GM18861 (cell line): ENCODE results near the gene ITPRIP.

Source experiments
- ATAC-seq: cut with Tn5 transposase; IDR thresholded peaks from one replicate; pipeline ENCODE4 v1.9.1; 2021; ENCODE audit not compliant: unreplicated experiment

ITPRIP gene, protein sequence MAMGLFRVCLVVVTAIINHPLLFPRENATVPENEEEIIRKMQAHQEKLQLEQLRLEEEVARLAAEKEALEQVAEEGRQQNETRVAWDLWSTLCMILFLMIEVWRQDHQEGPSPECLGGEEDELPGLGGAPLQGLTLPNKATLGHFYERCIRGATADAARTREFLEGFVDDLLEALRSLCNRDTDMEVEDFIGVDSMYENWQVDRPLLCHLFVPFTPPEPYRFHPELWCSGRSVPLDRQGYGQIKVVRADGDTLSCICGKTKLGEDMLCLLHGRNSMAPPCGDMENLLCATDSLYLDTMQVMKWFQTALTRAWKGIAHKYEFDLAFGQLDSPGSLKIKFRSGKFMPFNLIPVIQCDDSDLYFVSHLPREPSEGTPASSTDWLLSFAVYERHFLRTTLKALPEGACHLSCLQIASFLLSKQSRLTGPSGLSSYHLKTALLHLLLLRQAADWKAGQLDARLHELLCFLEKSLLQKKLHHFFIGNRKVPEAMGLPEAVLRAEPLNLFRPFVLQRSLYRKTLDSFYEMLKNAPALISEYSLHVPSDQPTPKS

DNA sequence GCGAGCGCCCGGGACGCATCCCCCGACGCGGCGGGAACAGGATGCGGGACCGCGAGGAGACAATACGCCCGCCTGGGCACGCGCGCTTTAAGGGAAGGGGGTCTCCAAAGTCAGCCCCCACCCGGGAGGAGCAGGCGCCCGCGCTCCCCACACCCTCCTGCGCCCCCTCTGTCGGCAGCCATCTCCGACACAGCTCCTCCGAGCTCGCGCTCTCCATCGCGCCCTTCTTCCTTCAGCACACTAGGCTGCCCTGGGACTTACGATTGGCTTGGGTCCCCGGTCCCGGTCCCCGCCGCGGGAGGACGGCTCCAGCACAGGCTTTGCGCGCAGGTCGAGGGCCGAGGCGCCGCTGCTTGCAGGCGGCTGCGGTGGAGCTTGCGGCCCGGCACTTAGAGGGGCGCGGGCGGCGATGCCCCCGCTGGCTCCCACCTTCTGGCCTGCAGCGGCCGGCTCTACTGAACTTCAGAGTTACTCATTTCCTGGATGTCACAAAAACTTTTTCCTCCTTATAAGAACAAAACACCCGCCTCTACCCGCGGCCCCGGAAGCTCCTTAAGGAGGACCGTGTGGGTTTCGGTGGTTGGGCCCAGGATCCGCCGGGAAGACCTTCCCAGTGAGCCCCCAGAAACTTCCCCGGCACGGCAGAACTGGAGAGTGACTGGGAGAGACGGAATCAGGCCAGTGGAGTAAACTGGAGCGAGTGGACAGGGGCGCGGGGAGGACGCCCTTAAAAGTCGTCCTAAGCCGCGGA is at the start of gene ITPRIP:
Gene ITPRIP, minus strand, starts transcription at position 481 of the 751 bp plus-strand sequence. CDS start 22,414 bp downstream, outside the sequence.
- peak; percentile 54 for ATAC-seq

- ATAC-seq = peak; percentile 61
These were observed 49.0 kb upstream of the ITPRIP start for GRCh38 chr10:104387130-104387888.

DNA sequence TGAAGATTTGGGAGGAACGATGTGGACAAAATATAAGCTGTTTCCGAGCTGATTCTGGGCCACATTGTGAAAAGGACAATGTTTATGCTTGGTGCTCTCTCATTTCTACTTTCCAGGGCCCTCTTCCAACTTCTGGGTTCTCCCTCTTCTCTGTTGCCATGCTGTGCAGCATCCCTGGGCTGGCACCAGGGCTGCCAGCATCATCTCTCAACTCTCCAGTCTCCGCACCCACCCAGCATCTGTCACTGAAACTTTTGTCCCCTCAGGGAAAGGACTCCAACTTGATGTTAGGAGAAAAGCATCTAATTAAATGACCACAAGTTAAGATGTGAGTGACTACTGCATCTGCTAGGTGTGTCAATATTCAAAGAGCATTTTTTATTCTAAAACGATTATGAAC is 42.1 kb upstream of the ITPRIP start:
- no peak for ATAC-seq

DNA sequence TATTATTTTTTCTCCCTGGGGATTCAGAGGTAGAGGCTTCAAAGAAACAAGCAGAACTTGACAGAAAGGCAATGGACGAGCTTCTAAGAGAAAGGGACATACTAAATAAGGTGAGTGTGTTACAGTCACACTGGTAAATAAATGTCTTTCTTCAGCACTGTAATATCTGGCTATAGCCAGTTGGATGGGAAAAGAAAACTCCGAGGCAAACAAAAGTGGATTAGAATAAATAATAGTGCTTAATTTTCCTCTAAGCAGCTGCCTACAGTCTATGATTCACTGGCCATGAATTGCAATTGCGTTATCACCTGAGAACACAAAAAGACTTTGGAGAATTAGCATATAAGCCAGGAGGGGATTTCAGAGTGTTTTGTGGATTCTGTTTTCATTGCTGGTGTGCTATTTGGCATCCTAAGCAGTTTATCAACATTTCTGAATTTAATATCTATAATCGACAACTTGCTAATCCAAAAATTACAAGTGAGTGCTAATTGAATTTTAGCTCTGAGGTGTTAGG is 38.6 kb upstream of the ITPRIP start:
- no peak for ATAC-seq

DNA sequence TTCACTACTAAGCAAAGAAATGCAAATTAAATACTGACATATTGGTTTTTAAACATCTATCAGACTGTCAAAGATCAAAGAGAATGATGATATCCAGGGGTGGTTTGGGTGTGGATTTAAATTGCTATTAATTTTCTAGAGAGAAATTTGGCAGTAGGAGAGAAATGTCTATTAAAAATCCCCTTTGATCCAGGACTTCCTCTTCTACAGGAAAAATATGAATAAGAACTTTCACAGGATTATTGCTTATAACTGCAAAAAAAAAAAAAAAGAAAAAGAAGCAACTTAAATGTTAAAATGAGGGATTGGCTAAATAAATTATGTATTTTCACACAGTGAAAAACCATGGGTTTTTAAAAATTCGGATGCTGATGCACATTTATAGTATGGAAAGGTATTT is 36.3 kb upstream of the ITPRIP start:
- ATAC-seq = no peak

GRCh38 chr10:104371753-104372152 is 33.5 kb upstream of the ITPRIP start:
- no peak for ATAC-seq

- no peak for ATAC-seq
These were observed 30.1 kb upstream of the ITPRIP start for GRCh38 chr10:104368381-104368780.

GRCh38 chr10:104367904-104368303 is 29.6 kb upstream of the ITPRIP start:
- no peak for ATAC-seq

DNA sequence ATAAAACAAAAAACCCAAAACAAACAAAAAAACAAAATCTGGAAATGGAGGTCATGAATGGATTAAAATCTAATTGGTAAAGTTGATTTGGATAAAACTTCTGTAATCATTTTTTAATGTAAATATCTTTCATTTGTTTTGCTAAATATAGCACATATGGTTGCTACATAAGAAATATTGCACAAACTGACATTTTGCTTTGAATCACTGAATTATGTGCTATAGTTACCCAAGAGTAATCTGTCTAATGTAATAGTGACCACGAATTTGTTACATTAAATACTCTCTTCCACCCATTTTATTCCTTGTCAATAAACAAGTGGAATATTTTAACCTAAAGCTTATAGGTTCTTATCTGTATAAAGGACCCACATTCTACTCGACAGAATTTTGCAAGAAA is 21.5 kb upstream of the ITPRIP start:
- no peak for ATAC-seq

DNA sequence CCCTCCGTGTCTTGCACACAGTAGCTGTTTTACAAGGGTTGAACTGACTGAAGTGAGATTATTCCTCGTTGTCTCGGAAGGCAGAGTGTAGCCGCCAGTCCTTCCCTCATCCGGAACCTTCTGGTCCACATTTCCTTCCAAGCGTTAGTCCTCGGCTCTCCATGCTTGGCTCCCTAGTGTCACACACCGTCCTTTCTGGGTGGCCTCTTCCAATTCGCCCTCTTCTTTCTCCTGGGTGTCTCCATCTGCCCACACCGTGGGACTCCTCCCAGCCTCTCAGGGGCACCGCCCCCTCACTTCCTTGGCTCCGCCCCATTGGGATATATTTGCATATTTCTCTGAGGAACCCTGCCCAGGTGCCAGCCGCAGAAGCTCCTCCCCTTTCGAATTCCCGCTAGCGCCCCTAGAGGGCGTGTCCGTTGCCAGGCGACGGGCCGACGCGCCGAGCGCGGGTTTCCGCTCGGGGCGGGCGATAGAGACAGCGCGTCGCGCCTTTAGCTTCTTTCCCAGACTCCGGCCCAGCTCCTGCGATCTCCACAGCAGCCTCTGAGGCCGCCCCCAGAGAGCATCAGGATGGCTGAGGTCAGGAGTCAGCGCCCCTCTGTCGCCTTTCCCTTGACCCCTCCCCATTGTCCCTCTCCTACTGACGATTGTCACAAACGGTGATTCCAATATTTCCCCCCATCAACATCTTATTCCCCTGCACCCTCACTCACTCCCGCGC is 15.2 kb upstream of the ITPRIP start, which contains the start of gene CFAP58:
Gene CFAP58, plus strand, starts transcription at position 509 of the 724 bp plus-strand sequence. Its CDS starts 65 bp downstream, at position 574.
- ATAC-seq = peak; percentile 40

DNA sequence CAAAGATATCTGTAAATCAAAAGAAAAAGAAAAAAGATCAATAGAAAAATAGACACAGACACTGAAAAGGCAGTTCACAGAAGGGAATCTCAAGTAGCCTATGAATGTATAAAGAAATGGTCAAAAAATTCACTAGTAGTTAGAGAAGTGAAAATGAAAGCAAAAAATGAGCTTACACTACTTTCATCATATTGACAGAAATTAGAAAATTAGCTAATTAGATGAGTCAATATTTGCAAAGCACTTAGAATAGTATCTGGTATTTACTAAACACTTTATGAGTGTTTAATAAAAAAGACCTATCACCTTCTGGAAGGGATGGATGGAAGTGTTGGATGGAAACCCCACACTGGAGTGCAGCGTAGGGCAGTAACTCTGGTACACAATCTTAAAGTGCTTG is 13.7 kb upstream of the ITPRIP start:
- ATAC-seq = peak; percentile 22

DNA sequence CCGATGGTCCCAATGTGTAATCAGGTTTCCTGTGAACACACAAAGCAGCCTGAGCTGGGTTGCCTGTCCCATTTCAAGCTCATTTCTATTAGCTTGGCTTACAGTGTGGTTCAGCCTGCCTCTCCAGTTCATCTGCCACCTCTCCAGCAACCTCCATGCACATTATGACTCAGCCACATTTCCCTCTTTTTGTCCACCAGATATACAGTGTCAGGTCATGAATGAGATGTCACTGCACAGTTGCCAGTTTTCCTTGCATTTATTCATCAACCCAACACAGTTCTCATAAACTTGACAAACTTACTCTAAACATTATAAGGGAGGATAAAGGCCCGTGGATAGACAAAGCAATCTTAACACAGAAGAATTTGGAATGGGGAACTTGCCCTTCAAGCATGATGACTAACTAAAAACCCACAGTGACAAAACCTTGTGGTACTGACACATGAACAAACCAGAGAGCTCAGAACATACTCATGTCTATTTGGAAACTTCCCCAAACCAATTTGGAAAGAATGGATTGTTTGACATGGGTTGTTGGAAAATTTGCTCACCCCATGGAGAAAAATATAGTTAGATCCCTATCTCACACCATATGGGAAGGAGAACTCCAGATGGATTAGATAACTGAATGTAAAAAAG is 12.9 kb upstream of the ITPRIP start:
- no peak for ATAC-seq

DNA sequence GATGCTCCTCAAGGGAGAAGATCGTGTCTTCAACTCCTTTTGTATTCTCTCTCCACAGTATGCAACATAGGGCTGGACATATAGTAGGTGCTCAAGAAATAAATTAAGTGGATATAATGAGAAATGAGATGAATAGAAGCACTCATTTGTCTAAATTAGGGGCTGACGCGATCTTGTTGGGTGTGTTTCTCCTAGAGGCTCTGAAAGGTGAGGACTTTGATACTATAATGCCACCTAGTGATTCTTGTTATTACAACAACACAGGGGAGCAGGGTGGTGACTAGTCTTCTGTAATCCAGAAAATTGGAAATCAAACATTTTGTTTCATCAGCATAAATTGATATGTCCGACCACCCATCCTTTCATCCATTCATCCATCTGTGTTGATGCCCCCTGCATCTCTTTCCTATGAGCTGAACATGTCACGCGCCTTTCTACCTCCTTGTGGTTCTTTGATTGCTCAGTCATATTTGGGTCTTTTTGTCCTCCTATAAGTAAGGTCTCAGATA is 11.9 kb upstream of the ITPRIP start:
- peak; percentile 45 for ATAC-seq

GRCh38 chr10:104349623-104350126 is 11.4 kb upstream of the ITPRIP start:
- ATAC-seq = peak; percentile 39

DNA sequence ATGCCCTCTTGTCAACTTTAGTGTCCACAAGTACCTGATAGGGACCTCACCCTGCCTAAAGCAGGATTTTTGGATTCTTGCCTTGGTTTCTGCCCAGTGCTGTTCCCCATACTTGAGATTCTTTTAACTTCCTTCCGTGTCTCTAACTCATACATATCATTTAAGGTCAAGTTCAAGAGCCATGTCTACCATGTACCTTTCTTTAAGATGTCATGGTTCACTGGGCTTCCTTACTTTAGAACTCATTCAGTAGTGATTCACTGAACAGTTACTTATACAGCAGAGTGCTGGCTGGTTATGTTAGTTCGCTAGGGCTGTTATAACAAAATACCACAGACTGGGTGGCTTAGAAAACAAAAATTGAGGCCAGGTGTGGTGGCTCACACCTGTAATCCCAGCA is 10.3 kb upstream of the ITPRIP start:
- ATAC-seq = no peak

GRCh38 chr10:104347295-104348045 is 9.2 kb upstream of the ITPRIP start:
- ATAC-seq = no peak

DNA sequence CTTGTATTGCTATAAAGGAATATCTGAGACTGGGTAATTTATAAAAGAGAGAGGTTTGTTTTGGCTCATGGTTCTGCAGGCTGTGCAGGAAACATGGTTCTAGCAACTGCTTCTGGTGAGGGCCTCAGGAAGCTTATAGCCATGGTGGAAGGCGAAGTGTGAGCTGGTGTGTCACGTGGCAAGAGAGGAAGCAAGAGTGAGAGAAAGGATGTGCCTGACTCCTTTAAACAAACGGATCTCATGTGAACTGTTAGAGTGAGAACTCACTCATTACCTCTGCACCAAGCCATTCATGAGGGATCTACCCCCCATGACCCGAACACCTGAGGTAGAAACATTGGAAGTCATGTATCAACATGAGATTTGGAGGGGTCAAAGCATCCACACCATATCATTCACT is 7.7 kb upstream of the ITPRIP start:
- no peak for ATAC-seq

- ATAC-seq = no peak
These were observed 7.2 kb upstream of the ITPRIP start for GRCh38 chr10:104345515-104345914.

DNA sequence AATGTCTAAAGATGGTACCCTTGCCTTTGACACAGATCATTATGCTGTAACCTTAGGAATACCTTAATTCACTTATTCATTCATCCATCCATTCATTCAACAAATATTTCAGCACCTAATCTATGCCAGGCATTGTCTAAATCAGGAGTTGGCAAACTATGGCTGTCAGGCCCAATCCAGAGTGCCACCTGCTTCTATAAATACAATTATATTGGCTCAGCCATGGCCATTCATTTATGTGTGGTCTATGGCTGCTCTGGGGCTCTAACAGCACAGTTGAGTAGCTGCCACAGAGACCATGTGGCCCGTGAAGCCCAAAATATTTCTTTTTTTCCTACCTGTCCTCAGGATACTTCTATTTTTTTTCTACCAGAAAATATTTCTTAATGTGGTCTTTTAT is 6.0 kb upstream of the ITPRIP start:
- no peak for ATAC-seq
